Peyer's patch (tissue), 4 donors: Measurements from ENCODE around the gene PRRC2B.

Source experiments
- CTCF ChIP-seq, 6 experiments: fragments of 450-650 bp in 4 of 6; fragments of 200-600 bp in 2 of 6; sonication (generic) in 1 of 6; IDR thresholded peaks; one replicate each; pipeline ENCODE4 v1.5.1; 2017 to 2019; ENCODE audit warnings: antibody characterized with exemption in 6 of 6, mild to moderate bottlenecking in 3 of 6, moderate library complexity in 1 of 6
- POLR2A ChIP-seq, 2 donors: fragments of 450-650 bp; IDR thresholded peaks; one replicate each; pipeline ENCODE4 v1.5.1; 2017; ENCODE audit warnings: antibody characterized with exemption in 2 of 2, mild to moderate bottlenecking in 2 of 2, moderate library complexity in 2 of 2

DNA sequence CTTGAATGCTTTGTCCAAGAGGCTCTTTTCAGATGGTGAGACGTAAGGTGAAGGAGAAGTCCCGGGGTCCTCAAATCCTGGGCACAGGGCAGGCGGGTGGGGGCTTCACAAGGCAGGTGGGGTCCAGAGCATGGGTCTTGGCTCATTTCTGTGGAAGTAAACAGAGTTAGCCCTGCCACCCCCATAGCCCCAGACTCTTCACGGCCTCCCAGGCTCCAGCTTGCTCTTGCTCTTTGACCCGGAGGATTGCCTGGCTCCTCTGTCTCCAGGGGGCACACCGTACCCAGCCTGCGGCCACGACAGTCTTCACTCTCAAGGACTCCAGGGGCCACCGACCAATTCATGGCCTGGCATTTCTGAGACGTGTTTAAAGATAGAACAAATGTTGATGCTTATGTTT, 80.0 kb downstream of the PRRC2B start:
- TF ChIP-seq CTCF (IDR thresholded peaks at IDR 0.05) = no peak
- no peak for TF ChIP-seq POLR2A (IDR thresholded peaks at IDR 0.05)
